HUDEP-2 (cell line): ENCODE data around the gene BPIFB2.
"Not testable (repeated sequence)": the region's sequence is repeated elsewhere in the genome, so short reads cannot be mapped to it uniquely, and the experiment has no call there.

Experiments used
- DNase-seq, 76 experiments: peaks; one replicate each; lab custom pipeline; 2025; ENCODE audit not compliant: unreplicated experiment in 76 of 76; lab: John Stamatoyannopoulos, UW

BPIFB2 gene

DNA sequence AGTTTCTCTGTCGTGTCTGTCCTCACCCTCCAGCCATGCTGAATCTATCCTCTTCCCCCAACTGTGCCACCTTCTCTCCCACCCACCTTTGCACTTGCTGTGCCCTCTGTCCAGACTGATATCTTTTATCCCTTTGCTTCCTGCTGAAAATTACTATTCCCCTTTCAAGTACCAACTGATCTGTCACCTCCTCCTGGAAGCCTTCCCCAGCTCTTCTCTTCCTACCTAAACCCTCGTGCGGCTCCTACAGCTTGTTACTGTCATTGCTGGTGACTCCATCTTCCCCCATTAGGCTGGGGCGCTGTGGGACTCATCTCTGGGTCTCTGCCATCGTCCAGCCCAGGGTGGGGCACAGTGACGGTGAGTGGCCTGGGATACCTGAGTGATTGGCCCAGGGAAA lies 25.1 kb downstream of the BPIFB2 start:
- DNase-seq, result no peak

DNA sequence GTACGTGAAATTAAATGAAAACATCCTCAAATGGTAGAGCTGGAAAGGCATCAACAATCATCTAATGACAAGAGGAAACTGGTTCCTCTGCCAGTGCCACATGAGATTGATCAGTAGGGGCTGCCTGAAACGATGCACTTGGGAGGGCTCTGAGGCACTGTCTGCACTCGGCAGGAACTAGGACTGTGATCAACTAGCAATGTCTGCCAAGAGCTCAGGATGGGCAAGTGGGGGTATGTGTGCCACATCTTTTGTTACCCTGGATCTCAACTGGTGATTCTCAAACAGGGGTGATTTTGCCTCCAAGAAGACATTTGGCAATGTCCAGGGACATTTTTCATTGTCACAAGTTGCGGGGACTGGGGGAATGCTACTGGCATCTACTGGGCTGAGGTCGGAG lies 25.9 kb downstream of the BPIFB2 start:
- DNase-seq, result no peak

DNA sequence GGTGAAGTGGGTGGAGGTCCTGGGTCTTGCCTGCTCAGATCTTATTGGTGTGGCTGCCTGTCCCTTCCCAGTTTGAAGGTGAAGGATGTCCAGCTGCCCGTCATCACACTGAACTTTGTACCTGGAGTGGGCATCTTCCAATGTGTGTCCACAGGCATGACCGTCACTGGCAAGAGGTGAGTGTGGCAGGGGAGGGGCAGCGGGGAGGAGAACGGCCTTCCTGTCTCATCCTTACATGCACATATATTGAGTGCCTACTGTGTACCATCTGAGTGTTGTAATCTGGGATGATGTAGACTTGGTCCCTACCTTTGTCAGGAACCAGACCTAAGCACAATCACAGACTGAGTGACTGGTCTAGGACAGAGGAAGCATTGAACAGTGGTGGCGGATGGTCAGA lies 26.6 kb downstream of the BPIFB2 start:
- no peak for DNase-seq

DNA sequence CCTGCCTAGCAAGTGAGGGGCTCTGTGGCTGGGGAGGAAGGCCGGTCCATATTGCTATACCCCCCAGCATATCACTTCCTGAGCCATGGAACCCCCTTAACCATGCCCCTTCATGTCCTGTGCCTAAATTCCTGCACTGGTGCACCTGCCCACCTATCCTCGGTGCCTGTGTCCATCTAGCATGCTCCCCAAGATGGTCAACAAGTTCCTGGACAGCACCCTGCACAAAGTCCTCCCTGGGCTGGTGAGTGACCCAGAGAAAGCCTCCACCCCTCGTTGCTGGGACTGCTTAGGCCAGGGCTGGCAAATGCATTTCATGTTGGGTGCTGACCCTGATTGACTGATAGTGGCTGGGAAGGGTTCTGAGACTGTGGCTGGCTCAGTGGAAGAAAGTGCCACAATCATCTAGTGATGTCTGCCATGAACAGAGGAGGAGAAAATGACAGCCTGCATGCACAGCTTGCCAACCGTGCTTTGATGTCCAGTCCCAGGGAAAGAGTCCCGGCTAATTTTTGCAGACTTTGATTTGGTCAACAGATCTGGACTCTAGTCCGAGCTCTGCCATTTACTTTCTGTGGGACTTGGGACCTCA lies 27.5 kb downstream of the BPIFB2 start:
- DNase-seq, result no peak

DNA sequence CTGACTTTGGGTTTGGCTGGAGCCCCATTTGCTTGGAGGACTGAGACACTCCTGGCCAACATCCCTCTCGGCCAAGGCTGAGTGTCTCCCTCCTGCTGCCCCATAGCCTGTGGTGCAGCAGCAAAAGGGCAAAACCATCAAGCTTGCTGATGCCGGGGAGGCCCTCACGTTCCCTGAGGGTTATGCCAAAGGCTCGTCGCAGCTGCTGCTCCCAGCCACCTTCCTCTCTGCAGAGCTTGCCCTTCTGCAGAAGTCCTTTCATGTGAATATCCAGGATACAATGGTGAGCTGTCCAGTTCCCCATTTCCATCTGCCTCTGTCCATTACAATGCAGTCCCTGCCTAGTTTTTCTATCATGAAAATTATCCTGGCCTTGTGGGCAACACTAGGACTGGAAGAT lies 30.0 kb downstream of the BPIFB2 start:
- no peak for DNase-seq

DNA sequence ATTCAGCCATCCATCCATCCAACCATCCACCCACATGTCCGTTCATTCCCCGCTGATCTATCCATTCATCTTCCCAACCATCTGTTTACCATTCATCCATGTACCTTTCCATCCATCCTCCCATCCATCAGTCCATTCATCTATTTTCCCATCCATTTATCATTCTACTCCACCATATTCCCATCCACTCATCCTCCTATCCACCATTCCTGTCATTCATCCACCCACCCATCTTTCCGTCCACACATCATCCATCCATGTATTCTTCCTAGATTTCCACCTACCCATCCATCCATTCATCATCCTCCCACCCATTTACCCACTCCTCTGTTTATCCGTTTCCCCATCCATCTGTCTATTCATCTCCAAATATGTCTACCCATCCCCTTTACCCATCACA lies 30.7 kb downstream of the BPIFB2 start:
- no peak for DNase-seq

DNA sequence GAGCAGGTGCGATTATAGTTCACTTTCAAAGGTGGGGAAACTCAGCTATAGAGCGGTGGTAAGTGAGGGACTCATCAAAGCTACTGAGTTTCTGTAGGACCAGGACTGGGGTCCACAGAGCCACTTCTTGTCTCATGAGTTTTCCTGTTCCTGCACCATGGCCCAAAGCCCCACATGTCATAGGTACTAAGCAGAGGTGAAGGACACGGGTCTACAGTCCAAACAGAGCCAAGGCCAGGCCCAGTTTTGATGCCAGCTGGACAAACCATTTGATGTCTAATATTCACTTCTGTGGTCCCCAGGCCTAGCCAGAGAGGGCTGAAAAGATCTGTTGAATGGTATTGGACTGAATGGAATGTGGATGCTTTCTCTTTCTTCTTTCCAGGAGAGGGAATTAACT lies 34.9 kb downstream of the BPIFB2 start:
- DNase-seq, result no peak

DNA sequence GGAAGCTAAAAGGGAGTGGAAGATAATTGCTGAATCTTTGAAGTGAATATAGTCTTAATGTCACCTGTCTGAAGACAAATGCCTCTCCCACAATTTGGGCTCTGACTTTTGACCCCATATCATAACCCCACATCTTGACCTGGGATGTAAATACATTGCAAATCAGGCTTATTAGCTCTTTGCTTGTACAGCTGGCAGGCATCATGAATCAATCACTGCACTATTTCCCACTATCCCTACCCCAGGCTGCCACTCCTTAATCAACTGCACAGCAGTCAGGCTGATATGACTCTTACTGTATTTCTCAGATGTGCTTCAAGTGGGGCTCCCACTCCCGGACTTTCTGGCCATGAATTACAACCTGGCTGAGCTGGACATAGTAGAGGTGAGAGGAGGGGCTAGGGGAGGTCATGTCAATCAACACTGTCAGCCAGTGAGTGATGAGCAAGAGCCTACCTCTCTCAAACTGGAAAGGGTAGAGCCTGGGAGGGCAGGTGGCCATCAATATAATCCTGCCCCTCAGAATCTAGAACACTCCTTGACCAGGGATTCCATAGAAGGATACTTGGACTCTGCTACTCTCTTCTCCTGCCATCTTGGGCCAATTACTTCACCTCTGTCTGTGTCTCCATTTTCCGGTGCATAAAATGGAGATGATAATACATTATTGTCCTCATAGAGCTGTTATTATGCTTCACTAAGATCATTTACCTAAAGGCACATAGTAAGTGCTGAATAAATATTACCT lies 35.7 kb downstream of the BPIFB2 start:
- no peak for DNase-seq

DNA sequence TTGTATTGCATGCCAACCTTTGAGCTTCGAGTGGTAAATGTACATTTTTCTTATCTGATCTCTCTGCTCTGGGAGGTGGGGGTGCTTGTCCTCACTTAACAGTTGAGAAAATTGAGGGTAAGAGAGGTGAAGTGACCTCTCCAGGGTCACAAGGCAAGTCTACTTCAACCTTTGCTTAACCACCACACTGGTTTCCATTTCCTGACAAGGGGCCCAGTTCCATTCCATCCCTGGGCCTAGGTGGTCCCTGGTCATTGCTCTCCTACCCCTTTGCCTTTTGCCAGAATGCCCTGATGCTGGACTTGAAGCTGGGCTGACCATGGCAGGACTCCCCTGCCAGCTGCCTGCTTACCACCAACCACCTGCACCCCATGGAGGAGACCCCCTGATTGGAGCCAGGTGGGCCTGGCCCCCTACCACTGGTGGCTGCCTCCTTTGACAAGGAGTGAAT lies 36.3 kb downstream of the BPIFB2 start:
- DNase-seq, result no peak

DNA sequence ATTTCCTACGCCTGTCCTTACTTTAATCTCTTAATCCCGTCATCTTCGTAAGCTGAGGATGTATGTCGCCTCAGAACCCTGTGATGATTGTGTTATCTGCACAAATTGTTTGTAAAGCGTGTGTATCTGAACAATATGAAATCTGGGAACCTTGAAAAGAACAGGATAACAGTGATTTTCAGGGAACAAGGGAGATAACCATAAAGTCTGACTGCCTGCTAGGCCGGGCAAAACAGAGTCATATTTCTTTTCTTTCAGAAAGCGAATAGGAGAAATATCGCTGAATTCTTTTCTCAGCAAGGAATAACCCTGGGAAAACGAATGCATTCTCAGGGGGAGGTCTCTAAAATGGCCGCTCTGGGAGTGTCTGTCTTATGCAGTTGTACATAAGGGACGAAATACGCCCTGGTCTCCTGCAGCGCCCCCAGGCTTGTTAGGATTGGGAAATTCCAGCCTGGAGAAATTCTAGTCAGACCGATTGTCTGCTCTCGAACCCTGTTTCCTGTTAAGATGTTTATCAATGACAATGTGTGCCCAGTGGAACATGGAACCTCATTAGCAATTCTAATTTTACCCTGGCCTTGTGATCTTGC lies 37.7 kb downstream of the BPIFB2 start:
- DNase-seq, result not testable (repeated sequence)

DNA sequence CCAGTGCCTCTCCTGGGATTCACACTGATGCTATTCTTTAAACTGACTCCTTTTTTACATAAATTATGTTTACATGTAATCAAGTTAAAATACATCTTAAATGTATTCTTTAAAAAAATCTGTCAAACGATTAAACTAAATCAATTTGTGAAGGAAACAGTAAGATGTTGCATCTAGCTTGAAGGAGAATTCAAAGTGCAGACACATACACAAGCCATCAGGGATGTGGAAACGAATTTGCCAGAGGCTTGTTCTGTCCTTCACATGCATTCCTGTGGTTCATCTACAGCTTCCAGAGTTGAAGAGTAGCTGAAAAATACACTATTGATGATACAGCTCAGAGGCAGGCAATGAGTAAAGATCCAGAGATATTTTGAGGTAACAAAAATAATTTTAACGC lies 38.9 kb downstream of the BPIFB2 start:
- no peak for DNase-seq

DNA sequence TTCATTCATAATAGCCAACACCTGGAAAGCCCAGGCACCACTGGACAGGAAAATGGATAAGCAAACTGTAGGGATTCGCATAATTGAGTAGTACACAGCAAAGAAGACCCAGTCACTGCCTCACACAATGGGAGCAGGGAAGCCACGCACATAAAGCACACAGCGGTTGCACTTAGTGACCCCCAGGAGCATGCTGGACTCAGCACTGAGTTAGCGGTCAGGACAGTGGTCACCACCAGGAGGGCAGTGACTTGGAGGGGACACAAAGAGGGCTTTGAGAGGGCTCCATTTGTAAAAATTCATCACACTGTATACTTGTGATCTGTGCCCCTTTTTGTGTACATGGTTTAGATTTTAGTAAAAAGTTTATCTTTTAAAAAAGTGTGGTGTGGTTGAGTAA lies 43.8 kb downstream of the BPIFB2 start:
- DNase-seq, result no peak

DNA sequence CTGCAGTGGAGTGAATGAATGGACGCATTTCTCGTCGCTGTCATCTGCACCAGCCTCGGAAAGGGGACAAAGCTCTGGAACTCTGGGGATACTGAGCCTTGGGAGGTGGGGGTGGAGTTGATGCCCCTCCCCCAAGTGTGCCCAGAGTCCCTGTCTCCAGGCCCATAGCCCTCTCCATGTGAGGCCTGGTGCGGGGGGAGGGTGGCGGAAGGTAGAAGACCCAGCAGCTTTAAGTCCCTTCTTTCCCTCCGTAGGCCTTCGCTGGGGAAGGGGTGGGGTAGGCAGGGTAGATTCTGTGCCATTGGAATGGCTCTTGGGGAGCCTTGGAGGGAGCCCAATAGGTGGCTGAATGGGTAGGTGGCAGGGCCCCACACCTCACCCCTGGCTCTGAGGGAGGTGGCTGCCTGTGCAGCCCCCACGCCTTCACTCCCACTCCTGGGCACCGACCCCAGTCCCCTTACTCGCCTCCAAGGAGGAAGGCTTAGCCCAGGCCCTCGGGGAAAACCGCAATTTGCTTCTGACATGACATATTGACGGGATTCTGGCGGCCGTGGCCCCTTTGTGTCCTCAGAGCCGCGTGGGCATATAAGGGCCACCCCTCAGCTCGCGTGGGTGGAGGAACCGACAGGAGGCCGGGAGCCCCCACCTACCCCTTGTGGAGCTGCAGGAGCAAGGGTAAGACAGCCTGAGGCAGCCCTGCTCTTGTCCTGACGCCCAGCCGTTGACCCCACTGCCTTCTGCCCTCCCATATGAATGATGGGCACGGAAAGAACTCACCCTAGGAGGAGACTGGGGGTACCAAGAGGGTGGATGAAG lies 46.0 kb downstream of the BPIFB2 start, which contains the start of gene BPIFB3:
TSS of gene BPIFB3 (plus strand) at position 613 of the 816 bp plus-strand sequence. CDS start 1,533 bp downstream, outside the sequence.
- DNase-seq, result no peak

DNA sequence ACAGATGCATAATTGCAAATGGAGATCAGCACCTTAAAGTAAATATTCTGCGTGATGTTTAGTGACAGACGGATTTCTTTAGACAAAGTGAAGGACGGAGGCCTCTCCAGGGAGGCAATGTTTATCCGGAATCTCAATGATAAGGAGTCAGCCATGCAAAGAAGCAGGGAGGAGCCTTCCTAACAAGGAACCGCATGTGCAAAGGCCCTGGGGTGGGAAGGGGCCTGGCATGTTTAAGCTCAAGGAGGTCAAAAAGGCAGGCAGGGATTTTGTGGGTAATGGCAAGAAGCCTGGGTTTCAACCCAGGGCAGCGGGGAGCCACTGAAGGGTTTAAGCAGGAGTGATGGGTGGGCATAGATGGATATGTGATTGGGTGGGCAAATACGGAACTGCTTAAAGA lies 46.9 kb downstream of the BPIFB2 start:
- no peak for DNase-seq

DNA sequence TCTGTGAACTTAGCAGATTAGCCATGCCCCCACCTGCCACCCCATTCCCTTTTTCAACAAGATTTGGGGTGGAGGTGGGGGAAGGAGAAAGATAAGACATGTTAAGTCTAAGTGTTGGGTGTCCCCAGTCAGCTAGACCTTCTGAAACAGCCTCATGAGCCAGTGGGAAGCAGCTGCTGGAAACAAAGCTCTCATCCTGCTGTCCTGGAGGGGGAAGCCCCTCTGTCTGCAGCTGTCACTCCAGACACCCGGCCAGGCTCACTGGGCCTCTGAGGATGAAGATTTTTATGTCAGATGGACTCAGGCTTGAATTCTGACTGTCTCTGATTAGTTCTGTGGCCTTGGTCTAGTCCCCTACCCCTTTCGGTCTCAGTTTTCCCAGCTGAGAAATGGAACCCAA lies 47.3 kb downstream of the BPIFB2 start:
- DNase-seq, result no peak

DNA sequence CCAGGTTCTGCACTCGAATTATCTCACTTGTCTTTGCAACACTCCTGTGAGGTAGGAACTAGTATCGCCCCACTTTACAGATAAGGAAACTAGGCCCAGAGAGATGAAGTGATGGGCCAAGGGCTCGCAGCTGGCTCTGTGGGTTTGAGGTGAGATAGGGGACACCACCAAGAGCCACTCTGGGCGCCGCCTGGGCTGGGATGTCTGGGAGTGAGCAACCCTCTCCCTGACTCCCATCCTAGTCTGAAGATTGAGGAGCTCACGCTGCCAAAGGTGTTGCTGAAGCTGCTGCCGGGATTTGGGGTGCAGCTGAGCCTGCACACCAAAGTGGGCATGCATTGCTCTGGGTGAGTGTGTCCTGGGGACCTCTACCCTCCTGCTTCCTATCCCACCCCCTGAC lies 51.6 kb downstream of the BPIFB2 start:
- no peak for DNase-seq

DNA sequence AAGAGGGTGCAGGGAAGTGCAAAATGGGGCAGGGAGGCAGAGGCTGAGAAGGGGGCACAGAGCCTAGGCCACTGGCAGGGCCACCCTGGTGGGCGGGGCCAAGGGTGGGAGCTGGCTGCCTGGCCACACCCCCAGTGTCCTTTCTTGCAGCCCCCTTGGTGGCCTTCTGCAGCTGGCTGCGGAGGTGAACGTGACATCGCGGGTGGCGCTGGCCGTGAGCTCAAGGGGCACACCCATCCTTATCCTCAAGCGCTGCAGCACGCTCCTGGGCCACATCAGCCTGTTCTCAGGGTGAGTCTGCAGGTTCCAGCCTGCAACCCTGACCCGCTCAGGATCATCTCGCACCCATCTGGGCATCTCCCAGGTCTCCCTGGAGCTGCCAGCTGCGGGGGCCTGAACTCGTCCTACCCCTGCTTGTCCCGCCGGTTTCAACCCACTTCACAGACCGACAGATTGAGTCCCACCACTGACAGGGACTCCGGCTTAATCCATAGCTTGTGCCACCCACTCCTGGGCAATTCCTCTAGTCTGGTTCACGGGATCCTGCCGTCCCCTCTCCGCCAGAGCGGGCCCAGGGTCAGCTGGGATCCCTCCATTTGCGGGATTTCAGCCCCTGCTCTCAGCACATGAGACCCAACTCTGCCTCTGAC lies 52.4 kb downstream of the BPIFB2 start:
- DNase-seq, result no peak

DNA sequence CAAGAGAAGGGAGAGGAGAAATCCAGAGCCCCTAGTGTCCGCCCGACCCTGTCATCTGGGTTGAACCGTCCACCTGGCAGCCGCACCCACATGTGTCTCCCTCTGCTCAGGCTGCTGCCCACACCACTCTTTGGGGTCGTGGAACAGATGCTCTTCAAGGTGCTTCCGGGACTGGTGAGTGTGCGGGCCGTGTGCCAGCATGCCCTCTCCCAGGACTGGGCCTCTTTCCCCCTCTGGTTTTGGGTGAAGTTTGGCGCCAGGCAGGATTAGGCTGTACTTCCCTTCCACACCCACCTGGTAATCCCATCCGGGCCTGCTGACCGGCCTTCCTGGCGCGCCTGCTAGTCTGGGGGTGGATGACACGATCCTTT lies 54.1 kb downstream of the BPIFB2 start:
- no peak for DNase-seq

DNA sequence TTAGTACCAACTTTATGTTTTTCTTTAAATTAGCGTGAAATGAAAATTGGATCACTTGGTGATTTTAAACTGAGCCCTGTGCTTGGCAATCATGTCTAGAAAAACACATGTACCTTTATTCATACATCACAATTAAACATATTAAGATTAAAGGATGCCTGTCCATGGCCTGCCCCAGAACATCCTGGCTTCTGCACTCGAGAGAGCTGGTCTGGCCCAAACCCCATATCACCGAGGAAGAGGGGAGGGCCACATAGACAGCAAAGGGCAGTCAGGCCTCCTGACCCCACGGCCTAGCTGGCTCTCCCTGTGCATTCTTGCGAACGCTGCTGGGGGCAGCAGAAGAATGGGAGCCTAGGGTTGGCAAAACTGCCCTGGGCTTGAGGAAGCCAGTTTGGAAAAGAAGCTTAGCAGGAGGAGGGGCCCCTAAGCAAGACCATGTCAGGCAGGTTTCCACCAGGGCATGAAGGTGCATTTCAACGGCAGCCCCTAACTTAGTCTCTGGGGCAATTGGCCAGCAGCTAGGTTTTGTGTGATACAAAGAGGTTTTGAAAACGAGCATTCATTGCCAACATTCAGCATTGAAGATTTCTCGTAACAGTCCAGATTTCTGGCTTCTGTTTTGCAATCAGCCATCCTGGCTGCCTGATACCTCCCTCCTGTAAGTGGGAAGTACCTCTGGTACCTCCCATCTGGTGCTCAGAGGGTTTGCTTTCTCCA lies 54.8 kb downstream of the BPIFB2 start:
- DNase-seq, result no peak

DNA sequence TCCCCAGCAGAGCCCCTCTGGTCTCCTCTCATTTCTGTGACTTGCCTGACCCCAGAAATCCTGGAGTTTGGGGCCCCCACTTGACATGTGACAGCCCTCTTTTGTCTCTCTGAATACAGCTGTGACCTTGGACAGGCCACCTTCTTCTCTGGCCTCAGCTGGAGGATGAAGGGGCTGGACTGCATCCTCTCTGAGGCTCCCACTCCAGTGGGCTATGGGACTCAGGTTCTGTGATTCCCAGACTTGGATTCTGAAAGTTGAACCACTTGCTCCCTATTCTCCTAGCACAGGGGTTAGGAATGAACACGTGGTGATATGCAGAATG lies 55.3 kb downstream of the BPIFB2 start:
- no peak for DNase-seq
